Measurements from ENCODE around the gene ADGRE1. TPM values are rescaled to one million over a fixed set of nuclear protein-coding genes. Genes with fewer than 3 reads are reported as not detected.
A peak's percentile ranks its signal among the peaks of the same experiment; 100 is the strongest.

The ADGRE1 gene
- total and polyA plus RNA-seq, 2 of the 13 experiments (the other 11 are each of a cell fraction or from before 2014, with no cell fraction given): not detected

GRCh38 chr19:6916952-6917351, 29.6 kb downstream of the ADGRE1 start:
- FAIRE-seq (no peak), ATAC-seq (no peak), DNase-seq (ENCODE audit: low spot score) (no peak)
- no peaks in the 10 kb centered on the region for H3K4me1 ChIP-seq (ENCODE audit: insufficient read depth, low read length)
- no TSS peak for BruUV-seq (replicated peaks)
- H2AFZ ChIP-seq (ENCODE audit: low read length): no peak overlapping the region
- H3K4me3 ChIP-seq (replicated peaks in 1 of 3; ENCODE audit: insufficient read depth in 1 of 3, low read depth in 2 of 3, low read length in 3 of 3): no peak overlapping the region
- POLR2A ChIA-PET: no interaction called here
- H3K79me2 ChIP-seq (ENCODE audit: insufficient read depth, low read length): no peaks in the 10 kb centered on the region
- H3K27me3 ChIP-seq (ENCODE audit: control insufficient read depth in 1 of 2, insufficient read depth in 2 of 2, low read length in 2 of 2): no peaks in the 10 kb centered on the region; a peak in 1 of 5 replicates
- intact Hi-C loops (cut with micrococcal nuclease; ENCODE audit: unreplicated experiment): no loop called here
- CTCF ChIA-PET (ENCODE audit: low intra/inter-chr PET ratio, low total read pairs): no interaction called here
- in situ Hi-C loops (cut with HindIII; ENCODE audit: extremely low pct_ligation_motif_present, low pct_unique_long_range_greater_than_20kb): no loop called here
- no peaks in the 10 kb centered on the region for H3K36me3 ChIP-seq (replicated peaks in 1 of 2; ENCODE audit: control insufficient read depth in 1 of 2, insufficient read depth in 2 of 2, low read length in 2 of 2)
- TF ChIP-seq ZBTB40 (IDR thresholded peaks at IDR 0.05) (peak; percentile 37; the same call in 1 of the 2 replicates), ZBTB40 (CRISPR knock-in tag; IDR thresholded peaks at IDR 0.05) (peak; percentile 39; the same call in 1 of the 2 replicates), PHF21A (CRISPR knock-in tag; IDR thresholded peaks at IDR 0.05) (no peak)
- H3K9ac ChIP-seq (ENCODE audit: insufficient read depth, low read depth, low read length): no peak overlapping the region
- H3K4me2 ChIP-seq (ENCODE audit: low read depth, low read length): no peak overlapping the region
- WGBS (ENCODE audit: low lambda C conversion rate): 48% methylated on average over 3 of the region's 3 CpGs
- H4K20me1 ChIP-seq (ENCODE audit: insufficient read depth, low read length): no peaks in the 10 kb centered on the region
- no peak overlapping the region for H3K27ac ChIP-seq (ENCODE audit: extremely low read length, insufficient read depth, low read length)
- H3K9me3 ChIP-seq (ENCODE audit: low read length): peaks cover 16% of the 10 kb centered on the region

Measured in HepG2 (cell line).